Fibroblast of skin of right biceps (primary cell): ENCODE measurements around the gene STK32C.

Experiments used
- DNase-seq: peaks from one replicate; pipeline ENCODE4 v3.0.0-alpha.2; 2013

The STK32C gene

DNA sequence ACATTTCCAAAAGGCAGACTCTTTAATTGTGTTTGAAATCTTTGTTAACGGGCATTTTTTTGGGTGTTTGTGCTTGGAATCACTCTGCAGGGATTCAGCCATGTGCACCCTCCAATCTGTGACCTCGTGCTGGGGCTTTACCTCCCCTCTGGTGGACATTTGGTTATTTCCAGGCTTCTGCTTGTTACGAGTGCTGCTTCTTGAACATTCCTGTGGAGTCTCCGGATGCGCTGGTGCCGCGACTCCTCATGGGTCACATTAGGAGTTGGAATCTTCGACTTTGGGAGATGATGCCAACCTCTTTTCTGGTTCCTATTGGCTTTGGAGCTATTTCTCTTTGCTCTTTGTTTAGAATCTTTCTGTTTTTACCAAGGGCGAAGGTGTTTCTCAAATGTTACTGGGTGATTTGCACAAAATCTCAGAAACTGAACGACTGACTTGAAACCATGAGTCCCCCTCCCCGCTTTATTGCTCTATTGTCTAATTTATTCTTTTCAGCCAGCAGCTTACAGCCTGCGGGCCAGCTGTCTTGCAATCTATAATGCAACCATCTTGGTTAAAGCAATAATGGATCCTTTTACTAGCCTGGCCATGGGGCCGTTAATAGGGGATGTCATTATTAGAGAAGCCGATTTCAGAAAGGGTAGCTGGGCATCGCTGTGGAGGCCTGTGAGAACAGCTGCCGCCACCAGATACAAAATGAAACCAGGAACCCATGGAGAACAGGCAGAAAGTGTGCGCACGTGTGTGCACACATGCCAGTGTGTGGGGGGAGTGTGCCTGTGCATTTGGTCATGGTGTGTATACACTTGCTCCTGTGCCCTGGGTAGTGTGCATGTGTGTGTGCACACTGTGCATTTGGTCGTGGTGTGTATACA is 130.9 kb downstream of the STK32C start:
- DNase-seq = no peak

DNA sequence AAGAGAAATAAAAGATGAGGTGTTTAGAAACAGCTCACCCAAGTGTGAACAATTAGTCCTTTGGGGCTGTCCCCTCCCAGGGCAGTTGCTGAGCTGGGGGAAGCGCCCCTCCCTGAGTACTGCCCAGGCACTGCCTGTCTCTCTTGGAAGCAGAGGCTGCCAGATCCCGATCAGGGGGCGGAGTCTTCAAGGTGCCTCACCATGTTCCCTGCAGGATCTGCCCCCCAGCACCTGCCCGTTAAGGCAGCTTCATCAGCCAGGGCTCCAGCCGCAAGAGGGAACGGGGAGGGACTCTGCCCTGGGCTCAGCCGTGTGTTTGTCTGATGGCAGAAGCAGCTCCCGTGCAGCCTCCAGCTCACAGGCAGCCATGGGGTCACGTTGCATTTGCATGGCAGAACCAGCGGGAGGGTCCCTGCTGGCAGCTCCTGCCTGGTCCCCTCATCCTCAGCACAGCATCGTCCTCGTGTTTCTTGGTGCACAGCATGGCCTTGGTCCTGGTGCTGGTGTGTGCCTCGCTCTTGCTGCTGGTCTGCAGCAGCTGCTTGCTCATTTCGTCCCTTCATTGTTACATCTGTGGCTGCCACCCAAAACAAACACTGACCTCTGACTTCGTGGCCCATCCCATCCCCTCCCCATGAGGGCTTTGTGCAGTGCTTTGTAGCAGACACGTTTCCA is 131.7 kb downstream of the STK32C start:
- DNase-seq = no peak

DNA sequence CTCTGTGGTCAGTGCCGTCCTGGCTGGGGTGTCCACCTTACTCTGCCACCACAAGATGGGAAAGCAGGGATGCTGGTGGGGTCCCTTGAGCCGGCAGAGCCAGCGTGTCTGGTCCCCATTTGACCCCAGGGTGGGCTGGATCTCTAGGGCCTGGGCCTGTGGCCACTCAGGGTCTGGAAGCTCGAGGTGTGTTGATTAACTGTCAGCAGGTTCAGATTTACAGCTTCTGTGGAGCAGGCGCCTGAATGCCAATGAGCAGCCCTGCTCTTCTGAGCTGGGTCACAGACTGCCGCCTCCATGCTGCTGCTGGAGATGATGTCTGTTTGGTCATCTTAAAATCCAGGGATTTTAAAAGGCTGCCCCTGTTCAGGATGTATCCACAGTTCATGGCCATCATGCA is 132.3 kb downstream of the STK32C start:
- DNase-seq = no peak

DNA sequence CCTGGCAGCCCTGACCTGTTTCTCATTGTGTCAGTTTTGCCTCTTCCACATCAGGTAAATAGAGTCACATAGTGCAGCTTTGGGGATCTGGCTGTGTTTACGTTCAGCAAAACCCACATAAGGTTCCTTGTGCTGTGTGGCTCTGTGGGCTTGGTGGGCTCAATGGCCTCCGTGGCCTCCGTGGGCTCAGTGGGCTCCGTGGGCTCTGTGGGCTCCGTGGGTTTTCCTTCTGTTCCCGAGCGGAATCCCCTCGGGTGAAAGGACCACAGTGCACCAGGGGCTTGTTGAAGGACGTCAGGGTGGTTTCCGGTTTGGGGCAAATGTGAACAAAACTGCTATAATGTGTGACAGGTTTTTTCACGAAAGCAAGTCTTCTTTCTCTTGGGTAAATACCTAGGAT is 133.5 kb downstream of the STK32C start:
- DNase-seq = no peak

- no peak for DNase-seq
Observed at GRCh38 chr10:132173185-132173584, 134.6 kb downstream of the STK32C start.

DNA sequence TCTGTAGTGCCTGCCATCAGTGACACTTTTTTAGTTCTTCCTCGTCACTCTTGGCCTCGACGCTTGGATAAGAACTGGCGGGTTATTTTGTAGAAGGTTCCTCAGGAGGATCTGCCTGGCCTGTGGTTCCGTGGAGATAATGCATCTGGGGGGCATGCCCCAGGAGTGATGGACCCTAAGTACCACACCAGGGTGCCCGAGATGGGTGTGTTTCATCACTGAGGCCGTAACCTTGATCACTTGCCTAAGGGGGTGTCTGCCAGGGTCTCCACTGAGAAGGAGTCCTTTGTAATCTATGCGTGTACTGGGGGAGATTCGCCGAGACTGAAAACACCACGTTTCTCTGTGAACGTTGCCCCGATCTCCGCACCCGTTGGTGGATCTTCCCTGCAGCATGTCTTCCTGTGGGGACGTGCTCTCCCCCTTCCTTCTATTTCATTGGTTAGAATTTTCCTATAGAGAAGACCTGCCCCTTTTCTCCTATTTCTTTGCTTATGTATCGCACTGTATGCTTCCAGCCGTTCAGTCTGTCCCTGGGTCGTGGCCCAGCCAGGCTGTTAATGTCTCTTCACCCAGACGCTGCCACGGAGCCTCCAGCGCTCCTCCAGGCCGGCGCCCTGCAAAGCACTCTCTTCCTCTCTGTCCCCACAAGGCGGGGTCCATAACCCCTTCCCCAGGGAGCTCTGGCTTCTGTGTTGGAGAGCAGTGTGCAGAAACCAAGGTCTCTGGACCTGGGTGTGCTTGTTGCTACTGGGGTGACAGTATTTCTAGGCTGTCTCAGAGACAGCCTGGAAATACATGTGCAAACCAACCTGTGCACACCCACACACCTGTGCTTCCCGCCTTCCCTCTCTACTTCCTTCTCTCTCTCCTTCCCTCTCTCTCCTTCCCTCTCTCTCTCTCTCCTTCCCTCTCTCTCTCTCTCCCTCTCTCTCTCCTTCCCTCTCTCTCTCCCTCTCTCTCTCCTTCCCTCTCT is 135.4 kb downstream of the STK32C start:
- no peak for DNase-seq

DNA sequence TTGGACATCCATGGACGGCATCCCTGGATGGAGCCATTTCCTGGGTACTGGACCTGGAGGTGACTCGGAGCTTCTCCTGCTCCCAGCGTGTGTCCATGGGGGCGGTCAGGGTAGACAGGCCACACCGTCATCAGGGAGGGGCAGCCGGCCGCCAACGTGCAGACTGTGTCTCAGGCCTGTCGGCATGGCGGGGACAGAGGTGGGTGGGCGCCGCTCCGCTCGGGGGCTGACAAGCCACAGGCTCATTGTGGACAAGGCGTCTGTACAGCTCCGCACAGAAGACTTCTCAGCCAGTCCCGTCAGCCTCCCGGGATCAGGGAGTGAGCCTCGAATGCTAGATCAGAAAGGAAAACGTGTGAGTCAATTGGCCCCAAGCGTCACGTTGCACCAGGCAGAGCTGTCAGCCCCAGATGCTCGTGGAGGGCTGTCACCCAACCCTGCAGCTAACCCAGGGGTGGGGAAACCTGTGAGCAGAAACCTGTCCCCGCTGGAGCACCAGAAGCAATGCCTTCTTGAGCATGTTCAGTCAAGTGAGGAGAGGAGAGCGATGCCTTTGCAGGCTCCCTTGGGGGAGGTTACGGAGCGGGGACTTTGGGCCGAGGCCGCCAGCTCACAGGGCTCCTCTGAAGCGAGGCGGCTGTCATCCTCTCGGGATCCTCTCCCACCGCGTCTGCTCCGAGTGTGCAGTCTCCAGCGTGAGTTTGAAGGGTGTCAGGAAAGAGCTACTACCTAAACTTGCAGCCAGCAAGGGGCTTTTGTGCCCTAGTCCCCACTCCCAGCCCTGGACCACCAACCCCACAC is 137.0 kb downstream of the STK32C start:
- DNase-seq = no peak

- DNase-seq = no peak
Observed at GRCh38 chr10:132169766-132170560, 137.8 kb downstream of the STK32C start.

DNA sequence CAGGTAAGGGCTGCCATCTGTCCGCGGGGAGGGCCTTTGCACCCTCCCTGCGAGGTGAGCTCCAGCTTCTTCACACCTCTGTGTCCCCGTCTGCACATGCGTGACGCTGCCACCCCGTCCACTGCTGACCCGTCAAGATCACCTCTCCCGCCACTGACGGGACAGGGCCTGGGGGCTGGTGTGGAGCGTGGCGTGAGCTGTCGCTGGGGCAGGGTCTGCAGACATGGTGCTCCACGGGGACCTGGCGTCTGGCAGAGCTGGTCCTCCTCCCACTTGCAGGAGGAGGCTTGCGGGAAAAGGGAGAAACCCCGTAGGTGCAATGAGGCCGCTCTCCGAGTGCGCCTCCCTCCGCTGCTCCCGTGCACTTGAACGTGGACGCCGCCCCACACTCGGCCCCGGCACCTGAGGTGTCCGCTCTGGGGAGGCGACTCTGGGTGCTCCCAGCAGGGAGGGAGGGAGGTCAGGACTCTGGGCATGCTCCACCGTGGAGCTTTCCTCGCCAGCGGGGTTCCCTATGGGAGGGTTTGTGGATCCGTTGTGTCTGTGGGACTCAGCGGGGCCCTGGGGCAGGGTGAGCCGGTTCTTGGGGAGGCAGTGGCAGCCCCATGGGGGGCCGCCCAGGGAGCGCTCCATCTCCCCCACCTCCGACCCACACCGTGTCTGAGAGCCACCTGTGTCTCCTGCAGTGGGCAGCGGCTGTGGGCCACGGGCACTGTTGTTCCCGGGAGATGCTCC is 138.6 kb downstream of the STK32C start:
- no peak for DNase-seq

DNA sequence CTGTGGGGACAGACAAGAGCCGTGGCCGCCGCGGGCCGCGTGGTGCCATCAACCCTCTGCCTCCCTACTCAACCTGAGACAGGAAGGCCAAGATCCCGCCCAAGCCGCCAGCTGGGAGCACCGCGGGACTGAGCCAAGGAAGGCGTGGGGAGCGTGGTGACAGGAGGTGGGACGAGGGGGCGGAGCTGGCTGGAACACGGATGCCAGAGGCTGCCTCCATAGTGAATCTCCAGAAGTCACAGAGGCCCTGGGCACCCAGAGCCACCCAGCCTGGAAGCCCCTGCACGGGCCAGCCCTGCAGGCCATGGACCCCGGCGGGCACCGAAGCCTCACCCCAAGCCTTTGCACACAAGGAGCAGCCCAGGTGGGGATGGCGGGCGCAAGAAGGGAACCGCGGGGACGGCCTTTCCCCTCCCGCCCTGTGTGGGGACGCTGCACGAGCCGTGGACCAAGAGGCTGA is 139.1 kb downstream of the STK32C start:
- DNase-seq = no peak

DNA sequence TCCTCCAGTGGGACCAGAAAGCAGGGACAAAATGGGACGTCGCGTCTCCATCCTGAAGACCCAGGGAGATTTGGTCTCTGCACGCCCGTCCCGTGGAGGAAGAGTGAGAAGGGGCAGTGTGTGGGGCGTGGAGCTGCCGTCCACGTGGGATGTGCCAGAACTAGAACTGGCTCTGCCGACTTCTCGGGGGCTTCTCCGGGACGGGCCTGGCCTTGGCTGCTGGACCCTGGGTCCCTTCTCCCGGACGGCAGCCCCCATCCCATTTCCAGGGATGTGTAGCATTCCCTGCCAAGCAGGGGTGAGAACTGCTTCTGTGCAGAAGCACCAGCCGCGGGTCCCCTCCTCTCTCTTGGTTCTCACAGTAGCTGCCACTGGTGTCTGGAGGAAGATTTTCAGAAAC is 139.8 kb downstream of the STK32C start:
- DNase-seq = no peak

DNA sequence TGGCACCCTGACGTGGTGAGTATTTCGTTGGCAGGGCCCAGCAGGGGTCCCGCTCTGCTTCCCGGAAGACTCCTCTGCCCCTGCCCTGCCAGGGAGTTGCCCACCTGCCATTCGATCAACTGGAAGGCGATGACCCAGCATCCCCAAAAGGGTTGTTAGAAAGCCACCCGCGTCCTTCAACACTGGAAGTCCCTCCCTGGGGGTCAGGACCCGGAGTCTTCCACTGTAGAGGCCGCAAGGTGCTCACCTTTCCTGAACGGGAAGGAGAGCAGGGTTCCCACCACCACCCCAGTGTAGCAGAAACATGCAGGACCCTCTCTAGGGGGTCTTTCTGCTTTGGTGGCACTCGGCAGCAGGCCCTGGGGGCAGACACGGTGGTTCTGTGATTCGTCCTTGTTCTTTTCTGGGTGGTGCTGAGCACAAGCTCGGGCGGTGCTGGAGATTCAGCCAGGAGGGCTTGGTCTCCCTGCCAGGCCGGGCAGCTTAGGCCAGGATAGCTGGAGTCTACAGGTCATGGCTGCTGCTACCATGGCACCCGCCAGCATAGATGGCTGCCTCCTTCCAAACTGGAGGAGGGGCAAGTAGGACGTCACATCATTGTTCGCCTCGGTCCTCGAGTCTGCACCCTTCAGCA is 140.6 kb downstream of the STK32C start:
- DNase-seq = no peak

GRCh38 chr10:132166216-132166950 is 141.4 kb downstream of the STK32C start:
- no peak for DNase-seq

GRCh38 chr10:132165416-132165980 is 142.3 kb downstream of the STK32C start:
- DNase-seq = no peak

GRCh38 chr10:132164761-132165278 is 142.9 kb downstream of the STK32C start:
- no peak for DNase-seq

DNA sequence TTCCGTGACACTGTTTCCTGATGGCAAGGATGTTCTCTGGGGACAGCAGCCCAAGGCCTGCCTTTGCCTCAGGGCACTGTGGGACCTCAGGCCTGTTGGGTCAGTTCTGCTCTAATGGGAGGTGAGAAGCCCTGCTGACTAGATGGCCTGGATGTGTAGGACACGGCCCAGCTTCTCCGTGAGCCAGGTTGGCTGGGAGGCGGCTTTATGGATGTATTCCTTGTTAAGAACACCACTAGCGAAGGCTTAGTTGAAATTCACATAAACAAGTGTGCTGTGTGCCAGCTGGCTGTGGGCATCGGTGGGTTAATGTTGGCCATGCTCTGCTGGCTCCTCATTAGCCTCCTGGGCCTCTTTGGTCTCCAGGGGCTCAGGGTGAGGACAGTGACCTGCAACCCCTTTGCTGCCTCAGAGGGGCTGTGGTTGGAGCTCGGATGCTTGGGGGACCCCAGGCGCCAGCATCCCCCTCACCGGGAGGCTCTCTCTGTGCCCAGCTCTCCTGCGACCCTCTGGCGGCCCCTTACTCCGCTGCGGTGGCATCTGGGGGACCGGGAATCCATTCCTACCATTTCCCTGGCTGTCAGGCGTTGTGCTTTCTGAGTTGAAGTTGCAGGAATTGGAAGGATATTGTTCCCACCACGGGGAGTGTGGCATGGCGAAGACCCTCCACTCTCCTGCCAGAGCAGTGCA is 143.8 kb downstream of the STK32C start:
- DNase-seq = no peak

GRCh38 chr10:132163278-132163765 is 144.4 kb downstream of the STK32C start:
- DNase-seq = no peak
